CD4-positive, alpha-beta T cell (primary cell): ENCODE results near the gene PLEKHG2. TPM values are rescaled to one million over a fixed set of nuclear protein-coding genes. Genes with fewer than 3 reads are reported as not detected.

Source experiments
- ATAC-seq: fragments of 200-7000 bp; cut with Tn5 transposase; one replicate; pipeline ENCODE4 v1.10.0; 2022; ENCODE audit warnings: mild to moderate bottlenecking; ENCODE audit not compliant: poor library complexity
- CTCF ChIA-PET: fragments of 350-600 bp; sonication (Branson Sonifier 250); formaldehyde crosslinking; loops from one replicate; lab custom pipeline; 2021; ENCODE audit warnings: antibody characterized with exemption, inconsistent platforms; lab: Charles Lee
- POLR2A ChIA-PET: fragments of 350-600 bp; sonication (Branson Sonifier 250); formaldehyde crosslinking; loops from one replicate; lab custom pipeline; 2021; ENCODE audit warnings: antibody characterized with exemption, inconsistent platforms; lab: Charles Lee
- DNase-seq, 14 experiments: peaks; one replicate each; pipeline ENCODE4 v3.0.0-alpha.2; 2013 to 2020; ENCODE audit warnings: mixed read lengths in 2 of 14
- H3K27ac ChIP-seq, 2 donors: one replicate each; pipeline versions ENCODE4 v1.5.1 to v1.7.0; 2013; ENCODE audit warnings: low read length in 2 of 2, low read depth in 1 of 2, mild to moderate bottlenecking in 1 of 2
- H3K27me3 ChIP-seq, 2 experiments: 1 replicate in 1 of 2; 2 replicates in 1 of 2; pipeline versions ENCODE4 v1.6.1 to v1.7.0; 2013; ENCODE audit warnings: low read length in 2 of 2, control low read depth in 1 of 2, mild to moderate bottlenecking in 1 of 2, moderate library complexity in 1 of 2; ENCODE audit not compliant: insufficient read depth in 2 of 2, control insufficient read depth in 1 of 2
- H3K36me3 ChIP-seq: one replicate; pipeline ENCODE4 v1.6.1; 2013; ENCODE audit warnings: low read length, control low read depth; ENCODE audit not compliant: insufficient read depth
- H3K4me1 ChIP-seq: one replicate; pipeline ENCODE4 v1.6.1; 2013; ENCODE audit warnings: low read length, control low read depth; ENCODE audit not compliant: insufficient read depth
- H3K4me3 ChIP-seq: one replicate; pipeline ENCODE4 v1.5.1; 2013; ENCODE audit warnings: mild to moderate bottlenecking, low read length, moderate library complexity
- H3K9me3 ChIP-seq, 2 experiments: 1 replicate in 1 of 2; 2 replicates in 1 of 2; pipeline versions ENCODE4 v1.6.1 to v1.7.0; 2013; ENCODE audit warnings: low read length in 2 of 2, mild to moderate bottlenecking in 2 of 2, control low read depth in 1 of 2, moderate library complexity in 1 of 2; ENCODE audit not compliant: control insufficient read depth in 1 of 2, insufficient read depth in 1 of 2
- H3K27ac Mint-ChIP-seq: one replicate; pipeline ENCODE4 v1.8.0; 2020; ENCODE audit warnings: mixed read lengths
- H3K27me3 Mint-ChIP-seq: one replicate; pipeline ENCODE4 v1.8.0; 2021; ENCODE audit warnings: mixed read lengths
- H3K36me3 Mint-ChIP-seq: one replicate; pipeline ENCODE4 v1.8.0; 2021; ENCODE audit warnings: low read depth, mixed read lengths
- H3K4me1 Mint-ChIP-seq: one replicate; pipeline ENCODE4 v1.8.0; 2021; ENCODE audit warnings: low read depth, mixed read lengths
- H3K4me3 Mint-ChIP-seq: one replicate; pipeline ENCODE4 v1.8.0; 2020; ENCODE audit warnings: mild to moderate bottlenecking, mixed read lengths
- H3K9me3 Mint-ChIP-seq: one replicate; pipeline ENCODE4 v1.8.0; 2020; ENCODE audit warnings: mixed read lengths
- intact Hi-C, 2 experiments: fragments of 100-400 bp; cut with DNase I in 1 of 2; cut with micrococcal nuclease in 1 of 2; formaldehyde crosslinking; loops; one replicate each; pipeline versions ENCODE4 v1.15.1 to v1.9.0; 2023 to 2025; cut with DNase I, micrococcal nuclease
- total RNA-seq, 174 experiments: library from RNA in 2 of 174; stranded (reverse) in 2 of 174; gene quantifications; one replicate each; pipeline ENCODE4 v1.2.3 and lab custom pipeline; 2021 to 2026
- TF ChIP-seq, protein P1 (sequence below): fragments of 200-600 bp; IDR thresholded peaks from one replicate; pipeline ENCODE4 v1.8.0; 2022; ENCODE audit warnings: antibody characterized with exemption, mild to moderate bottlenecking

The PLEKHG2 gene
- total RNA-seq, 2 experiments from 2014 or later, result 80.6 to 81.4 TPM

DNA sequence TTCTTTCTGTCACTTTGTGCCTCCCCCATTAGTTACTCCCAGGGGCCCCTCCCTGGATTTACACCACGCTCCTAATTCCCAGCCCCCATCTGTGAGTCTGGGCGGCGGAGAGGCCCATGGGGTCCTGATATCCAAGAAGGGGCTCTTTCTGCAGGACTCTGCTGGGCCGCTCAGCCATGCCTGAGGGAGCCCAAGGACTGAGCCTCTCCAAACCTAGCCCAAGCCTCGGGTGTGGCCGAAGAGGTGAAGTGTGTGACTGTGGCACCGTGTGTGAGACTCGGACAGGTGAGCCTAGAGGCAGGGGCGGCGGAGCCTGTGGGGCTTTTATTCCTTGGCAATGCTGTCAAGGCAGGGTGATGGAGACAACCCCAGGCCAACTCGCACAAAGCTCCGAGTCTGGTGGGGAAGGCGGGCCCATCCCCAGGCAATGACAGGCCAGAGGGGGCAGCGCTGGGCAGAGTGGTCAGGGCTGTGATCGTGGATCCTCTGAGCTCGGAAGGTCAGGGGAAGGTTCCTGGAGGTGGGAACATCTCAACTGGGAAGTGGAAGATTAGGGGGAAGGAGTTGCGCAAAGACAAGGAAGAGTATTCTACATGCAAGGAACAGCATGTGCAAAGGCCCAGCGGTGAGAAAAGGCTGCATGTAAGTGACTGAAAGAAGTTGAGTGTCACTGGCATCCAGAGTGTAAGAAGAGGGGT is 1.6 kb downstream of the PLEKHG2 start:
- DNase-seq (peak in 2 of 14 experiments; percentile 42 to 62), ATAC-seq (no peak)
- H3K36me3 Mint-ChIP-seq, result peaks cover 62% of the 10 kb centered on the region
- H3K27me3 Mint-ChIP-seq, result peaks cover 5% of the 10 kb centered on the region
- H3K4me3 Mint-ChIP-seq, result peak overlapping the region; percentile 92
- POLR2A ChIA-PET, result interaction anchor here (0.8 to 2.9 kb wide), 4 partner anchors 16 to 23 kb away, joined by 3 to 16 read pairs (median 8); partner anchors contain the start of genes MED29, PAF1 and RPS16
- no peaks in the 10 kb centered on the region for H3K9me3 Mint-ChIP-seq
- CTCF ChIA-PET, result interaction anchor here (1.1 kb wide), 1 partner anchor 119 kb away, joined by 3 read pairs; the partner anchor contains the start of gene EID2B
- Histone ChIP-seq H3K4me1 (peaks cover 59% of the 10 kb centered on the region), H3K36me3 (peaks cover 15% of the 10 kb centered on the region), H3K27ac (peak overlapping the region; percentile 52 to 95), H3K27me3 (no peaks in the 10 kb centered on the region), H3K9me3 (no peaks in the 10 kb centered on the region), H3K4me3 (peak overlapping the region; percentile 100)
- TF ChIP-seq, protein P1, sequence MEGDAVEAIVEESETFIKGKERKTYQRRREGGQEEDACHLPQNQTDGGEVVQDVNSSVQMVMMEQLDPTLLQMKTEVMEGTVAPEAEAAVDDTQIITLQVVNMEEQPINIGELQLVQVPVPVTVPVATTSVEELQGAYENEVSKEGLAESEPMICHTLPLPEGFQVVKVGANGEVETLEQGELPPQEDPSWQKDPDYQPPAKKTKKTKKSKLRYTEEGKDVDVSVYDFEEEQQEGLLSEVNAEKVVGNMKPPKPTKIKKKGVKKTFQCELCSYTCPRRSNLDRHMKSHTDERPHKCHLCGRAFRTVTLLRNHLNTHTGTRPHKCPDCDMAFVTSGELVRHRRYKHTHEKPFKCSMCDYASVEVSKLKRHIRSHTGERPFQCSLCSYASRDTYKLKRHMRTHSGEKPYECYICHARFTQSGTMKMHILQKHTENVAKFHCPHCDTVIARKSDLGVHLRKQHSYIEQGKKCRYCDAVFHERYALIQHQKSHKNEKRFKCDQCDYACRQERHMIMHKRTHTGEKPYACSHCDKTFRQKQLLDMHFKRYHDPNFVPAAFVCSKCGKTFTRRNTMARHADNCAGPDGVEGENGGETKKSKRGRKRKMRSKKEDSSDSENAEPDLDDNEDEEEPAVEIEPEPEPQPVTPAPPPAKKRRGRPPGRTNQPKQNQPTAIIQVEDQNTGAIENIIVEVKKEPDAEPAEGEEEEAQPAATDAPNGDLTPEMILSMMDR, result no peak
- intact Hi-C loops, result loop anchor here (2.0 to 10.0 kb wide), 4 partner anchors 73 to 292 kb away; partner anchors contain the start of gene PAK4 (in 1 of the 2)
- peak overlapping the region; percentile 98 for H3K27ac Mint-ChIP-seq
- peaks cover 35% of the 10 kb centered on the region for H3K4me1 Mint-ChIP-seq

DNA sequence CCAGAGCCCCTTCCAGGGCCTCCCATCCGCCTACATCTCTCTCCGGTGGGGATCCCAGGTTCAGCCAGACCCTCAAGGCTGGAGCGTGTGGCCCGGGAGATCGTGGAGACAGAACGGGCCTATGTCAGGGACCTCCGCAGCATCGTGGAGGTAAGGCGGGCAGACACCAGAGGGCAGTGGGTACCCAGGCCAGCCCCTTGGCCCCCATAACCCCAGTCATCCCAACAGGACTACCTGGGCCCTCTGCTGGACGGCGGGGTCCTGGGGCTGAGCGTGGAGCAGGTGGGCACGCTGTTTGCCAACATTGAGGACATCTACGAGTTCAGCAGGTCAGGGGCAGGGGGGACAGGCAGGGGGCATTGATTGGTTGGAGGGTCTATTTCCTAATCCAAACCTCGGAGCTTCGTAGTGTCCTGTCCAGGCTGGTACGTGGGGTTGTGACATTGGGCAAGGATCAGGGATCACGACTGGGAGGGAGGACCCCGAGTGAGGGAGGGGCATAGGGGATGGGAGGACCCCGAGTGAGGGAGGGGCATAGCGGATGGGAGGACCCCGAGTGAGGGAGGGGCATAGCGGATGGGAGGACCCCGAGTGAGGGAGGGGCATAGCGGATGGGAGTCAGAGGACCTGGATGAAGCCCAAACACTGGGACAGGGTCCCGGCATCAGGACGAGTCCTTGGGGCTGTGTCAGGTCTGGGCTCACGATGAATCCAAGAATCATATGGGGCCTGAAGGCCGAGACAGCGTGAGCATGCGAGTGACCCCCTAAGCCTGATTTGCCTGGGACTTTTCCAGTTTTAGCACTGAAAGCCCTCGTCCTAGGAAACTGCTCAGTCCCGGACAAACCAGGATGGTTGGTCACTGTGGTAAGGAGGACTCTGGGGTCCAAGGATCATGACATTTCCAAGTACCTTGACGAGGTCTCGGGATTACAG is 2.9 kb downstream of the PLEKHG2 start:
- peaks cover 55% of the 10 kb centered on the region for H3K36me3 Mint-ChIP-seq
- Histone ChIP-seq H3K27ac (no peak overlapping the region), H3K4me1 (peaks cover 47% of the 10 kb centered on the region), H3K4me3 (no peak overlapping the region), H3K9me3 (no peaks in the 10 kb centered on the region), H3K27me3 (no peaks in the 10 kb centered on the region), H3K36me3 (peaks cover 15% of the 10 kb centered on the region)
- ChIA-PET POLR2A (interaction anchor here (1.1 to 2.9 kb wide), 6 partner anchors 8 to 24 kb away, joined by 3 to 16 read pairs (median 8); partner anchors contain the start of genes MED29, PAF1 and RPS16), CTCF (no interaction called here)
- TF ChIP-seq, protein P1, result no peak
- H3K4me1 Mint-ChIP-seq, result peaks cover 32% of the 10 kb centered on the region
- H3K9me3 Mint-ChIP-seq, result no peaks in the 10 kb centered on the region
- DNase-seq (peak in 1 of 14 experiments; percentile 56), ATAC-seq (no peak)
- peak overlapping the region; percentile 62 for H3K4me3 Mint-ChIP-seq
- peaks cover 5% of the 10 kb centered on the region for H3K27me3 Mint-ChIP-seq
- peak overlapping the region; percentile 98 for H3K27ac Mint-ChIP-seq
- intact Hi-C loops, result loop anchor here in 1 of 2 experiments (10.0 kb wide), 1 partner anchor 291 kb away; the partner anchor contains the start of gene PAK4
